Colon (tissue), 2 donors: ENCODE results near the gene UTS2.

Experiments
- FAIRE-seq: peaks from 2 replicates; lab custom pipeline; 2012; peaks lifted over from hg19 to GRCh38; lab: Jason Lieb, UNC
- donor health status: control.
- donor health status: control.

Gene UTS2

GRCh38 chr1:7852804-7853683, at the start of gene UTS2:
UTS2 (minus strand) TSS chr1:7853065; CDS start chr1:7853003, 62 bp downstream.
- no peak for FAIRE-seq

DNA sequence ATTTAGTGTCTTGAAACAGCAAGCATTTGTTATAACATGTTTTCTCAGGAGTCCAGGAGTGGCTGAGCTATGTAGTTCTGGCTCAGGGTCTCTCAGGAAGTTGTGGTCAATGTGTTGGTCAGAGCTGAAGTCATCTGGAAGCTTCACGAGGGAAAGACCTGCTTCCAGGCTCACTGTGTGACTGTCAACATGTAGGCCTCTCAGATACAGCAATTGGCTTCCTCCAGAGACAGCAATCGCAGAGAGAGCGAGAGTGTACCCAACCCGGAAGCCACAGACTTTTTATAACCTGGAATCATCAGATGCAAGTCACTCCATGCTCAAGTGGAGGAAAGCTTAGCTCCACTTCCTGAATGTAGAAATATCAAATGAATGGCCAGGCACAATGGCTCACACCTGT, 46.9 kb upstream of the UTS2 start:
- FAIRE-seq, result no peak

DNA sequence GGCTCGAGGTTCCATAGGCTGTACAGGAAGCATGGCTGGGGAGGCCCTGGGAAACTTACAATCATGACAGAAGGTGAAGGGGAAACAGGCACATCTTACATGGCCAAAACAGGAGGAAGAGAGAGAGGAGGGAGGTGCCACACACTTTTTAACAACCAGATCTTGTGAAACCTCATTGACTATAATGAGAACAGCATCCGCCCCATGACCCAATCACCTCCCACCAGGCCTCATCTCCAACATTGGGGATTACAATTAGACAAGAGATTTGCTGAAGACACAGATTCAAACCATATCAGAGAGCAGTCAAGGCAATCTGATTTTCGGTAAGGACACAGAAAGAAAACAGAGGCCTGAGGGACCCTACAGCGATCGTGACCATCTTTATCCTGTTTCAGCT, 46.1 kb upstream of the UTS2 start:
- no peak for FAIRE-seq

DNA sequence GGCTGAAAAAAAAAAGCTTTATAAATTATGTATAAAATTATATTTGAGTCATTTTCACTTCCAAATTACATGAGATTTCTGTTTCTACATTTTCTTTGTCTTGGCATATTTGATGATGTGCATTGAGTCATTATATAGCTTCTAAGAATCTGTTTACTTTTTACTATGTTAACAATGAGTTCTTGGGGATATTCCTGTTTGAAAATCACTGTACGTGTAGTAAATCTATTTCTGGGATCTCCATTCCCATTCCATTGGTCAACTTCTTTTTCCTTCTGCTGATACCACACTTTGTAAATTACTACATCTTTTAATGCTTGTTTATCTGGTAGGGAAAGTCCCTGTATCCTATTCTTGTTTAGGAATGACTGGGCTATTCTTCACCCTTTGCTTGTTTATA, 44.1 kb upstream of the UTS2 start:
- FAIRE-seq, result no peak

- no peak for FAIRE-seq
Measured at GRCh38 chr1:7893529-7894180, 40.8 kb upstream of the UTS2 start.

GRCh38 chr1:7891804-7892203, 38.9 kb upstream of the UTS2 start:
- no peak for FAIRE-seq

DNA sequence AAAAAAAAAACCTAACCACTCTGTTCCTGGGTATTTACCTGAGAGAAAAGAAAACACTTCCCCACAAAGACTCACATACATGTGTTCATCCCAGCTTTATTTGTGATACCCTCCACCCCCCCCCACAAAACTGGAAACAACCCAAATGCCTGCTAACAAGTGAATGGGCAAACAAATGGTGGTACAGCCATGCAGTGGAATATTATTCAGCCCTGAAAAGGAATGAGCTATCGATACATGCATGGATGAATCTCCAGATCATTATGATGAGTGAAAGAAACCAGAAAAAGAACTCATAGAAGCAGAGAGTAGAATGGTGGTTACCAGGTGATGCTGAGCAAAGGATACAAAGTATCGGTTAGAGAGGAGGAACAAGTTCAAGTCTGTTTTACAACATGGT, 38.0 kb upstream of the UTS2 start:
- FAIRE-seq, result no peak

DNA sequence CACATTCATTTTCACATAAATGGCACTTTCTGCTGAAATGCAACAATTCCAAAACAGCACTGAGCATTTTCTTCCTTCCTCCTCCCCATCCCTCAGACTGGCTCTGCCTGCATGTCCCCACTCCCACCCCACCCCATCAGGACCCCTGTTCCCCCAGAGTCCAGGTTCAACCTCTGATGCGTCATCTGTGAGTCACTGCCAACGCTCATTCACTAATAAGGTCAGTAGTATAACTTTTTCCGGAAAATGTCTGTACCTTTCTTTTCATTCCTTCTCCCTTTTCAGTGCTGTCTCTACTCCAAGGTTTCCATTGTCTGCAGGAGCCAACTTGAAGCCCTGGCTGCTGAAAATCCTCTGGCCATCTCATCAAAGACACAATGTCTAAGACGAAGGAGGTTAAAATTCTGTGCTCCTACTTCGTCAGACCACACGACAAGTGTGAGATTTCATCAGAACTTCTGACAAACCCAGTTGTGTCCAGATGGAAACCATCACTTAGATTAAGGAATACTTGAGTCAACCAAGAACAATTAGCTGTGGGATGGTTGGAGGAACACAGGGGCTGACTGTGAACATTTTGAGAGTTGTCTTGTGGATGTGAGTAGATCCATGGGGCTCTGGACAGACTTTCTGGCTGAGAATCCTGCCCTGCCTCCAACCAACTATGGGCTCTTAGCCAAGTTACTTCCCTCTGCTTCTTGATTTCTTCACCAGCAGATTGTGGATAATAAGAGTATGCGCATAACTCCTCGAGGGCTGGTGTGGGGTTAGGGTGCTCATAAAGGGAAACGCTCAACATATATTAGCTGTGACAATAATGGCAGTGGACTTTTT, 35.6 kb upstream of the UTS2 start:
- no peak for FAIRE-seq

- no peak for FAIRE-seq
Measured at GRCh38 chr1:7886405-7886745, 33.5 kb upstream of the UTS2 start.

DNA sequence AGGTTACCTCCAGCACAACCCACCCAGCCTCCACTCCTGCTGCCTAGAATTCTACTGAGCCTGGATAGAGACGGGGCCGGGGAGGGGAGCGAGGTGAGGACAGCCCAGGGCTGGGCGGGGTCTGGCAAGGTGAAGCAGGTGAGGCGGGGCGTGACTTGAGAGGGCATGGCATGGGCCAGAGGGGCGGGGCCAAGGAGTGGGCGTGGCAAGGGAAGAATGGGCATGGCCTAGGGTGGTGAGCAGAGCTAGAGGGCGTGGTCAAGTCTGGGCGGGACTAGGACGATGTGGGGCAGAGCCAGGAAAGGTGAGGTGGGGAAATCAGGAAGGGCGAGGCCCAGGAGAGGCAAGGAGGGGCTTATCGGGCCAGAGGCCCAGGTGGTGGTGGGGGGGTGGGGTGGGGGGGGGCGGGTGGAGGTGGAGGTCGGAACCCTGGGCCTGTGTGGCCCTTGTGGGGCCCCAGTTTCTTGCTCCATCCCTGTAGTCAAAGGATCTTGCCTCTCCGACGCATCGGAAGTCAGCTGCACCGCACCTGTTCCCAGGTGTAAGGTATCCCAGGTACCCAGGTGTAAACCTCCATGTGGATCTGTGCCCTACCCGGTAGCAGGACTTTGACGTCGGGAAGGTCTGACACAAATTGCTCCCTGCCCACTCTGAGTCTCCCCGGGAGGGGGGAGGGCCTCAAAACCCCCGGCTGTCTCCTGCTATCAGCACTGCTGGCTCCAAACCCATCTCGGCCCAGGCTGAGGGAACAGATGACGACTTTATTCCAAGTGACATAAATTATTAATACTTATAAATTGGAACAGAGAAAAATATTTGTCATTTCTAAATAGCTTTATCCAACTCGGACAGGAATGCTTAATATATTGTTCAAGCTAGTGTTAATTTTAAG, 32.9 kb upstream of the UTS2 start:
- no peak for FAIRE-seq

- FAIRE-seq, result no peak
Measured at GRCh38 chr1:7884757-7885156, 31.9 kb upstream of the UTS2 start.

DNA sequence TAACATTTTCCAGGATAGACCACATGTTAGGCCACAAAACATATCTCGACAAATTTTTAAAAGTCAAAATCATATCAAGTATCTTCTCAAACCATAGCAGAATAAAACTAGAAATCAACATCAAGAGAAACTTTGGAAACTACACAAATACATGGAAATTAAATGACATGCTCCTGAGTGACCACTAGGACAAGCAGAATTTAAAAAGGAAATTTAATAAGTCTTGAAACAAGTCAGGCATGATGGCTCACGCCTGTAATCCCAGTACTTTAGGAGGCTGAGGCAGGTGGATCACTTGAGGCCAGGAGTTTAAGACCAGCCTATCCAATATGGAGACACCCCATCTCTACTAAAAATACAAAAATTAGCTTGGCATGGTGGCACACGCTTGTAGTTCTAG, 26.4 kb upstream of the UTS2 start:
- FAIRE-seq, result no peak

DNA sequence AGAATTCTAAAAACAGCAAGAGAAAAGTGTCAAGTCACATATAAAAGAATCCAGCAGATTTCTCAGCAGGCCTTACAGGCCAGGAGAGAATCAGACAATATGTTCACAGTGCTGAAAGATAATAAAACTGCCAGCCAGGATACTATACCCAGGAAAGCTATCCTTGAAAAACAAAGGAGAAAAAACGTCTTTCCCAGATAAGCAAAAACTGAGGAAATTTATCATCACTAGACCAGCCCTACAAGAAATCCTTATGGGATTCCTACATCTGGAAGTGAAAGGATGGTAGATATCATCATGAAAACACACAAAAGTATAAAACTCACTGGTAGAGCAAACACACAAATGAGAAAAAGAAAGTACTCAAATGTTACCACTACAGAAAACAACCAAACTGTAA, 25.2 kb upstream of the UTS2 start:
- FAIRE-seq, result no peak

GRCh38 chr1:7873801-7874795, 21.2 kb upstream of the UTS2 start:
- FAIRE-seq, result no peak

DNA sequence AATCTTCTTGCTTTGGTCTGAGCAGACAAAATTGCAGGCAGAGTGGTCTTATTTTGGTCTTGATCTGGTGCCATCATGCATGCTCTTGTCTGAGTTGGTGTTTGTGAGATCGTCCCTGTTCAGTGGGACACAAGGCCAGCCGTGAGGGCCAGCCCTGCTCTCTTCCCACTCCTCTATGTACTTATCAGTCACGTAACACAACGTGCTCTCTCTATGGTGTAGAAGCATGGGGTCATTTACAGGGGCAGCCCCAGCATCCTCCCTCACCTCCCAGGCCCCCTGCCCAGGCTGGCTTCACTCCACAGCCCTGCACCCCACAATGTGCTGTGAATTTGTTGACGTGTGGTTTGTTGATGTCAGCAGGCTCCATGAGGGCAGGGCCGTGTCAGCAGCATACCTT, 18.3 kb upstream of the UTS2 start:
- FAIRE-seq, result no peak

DNA sequence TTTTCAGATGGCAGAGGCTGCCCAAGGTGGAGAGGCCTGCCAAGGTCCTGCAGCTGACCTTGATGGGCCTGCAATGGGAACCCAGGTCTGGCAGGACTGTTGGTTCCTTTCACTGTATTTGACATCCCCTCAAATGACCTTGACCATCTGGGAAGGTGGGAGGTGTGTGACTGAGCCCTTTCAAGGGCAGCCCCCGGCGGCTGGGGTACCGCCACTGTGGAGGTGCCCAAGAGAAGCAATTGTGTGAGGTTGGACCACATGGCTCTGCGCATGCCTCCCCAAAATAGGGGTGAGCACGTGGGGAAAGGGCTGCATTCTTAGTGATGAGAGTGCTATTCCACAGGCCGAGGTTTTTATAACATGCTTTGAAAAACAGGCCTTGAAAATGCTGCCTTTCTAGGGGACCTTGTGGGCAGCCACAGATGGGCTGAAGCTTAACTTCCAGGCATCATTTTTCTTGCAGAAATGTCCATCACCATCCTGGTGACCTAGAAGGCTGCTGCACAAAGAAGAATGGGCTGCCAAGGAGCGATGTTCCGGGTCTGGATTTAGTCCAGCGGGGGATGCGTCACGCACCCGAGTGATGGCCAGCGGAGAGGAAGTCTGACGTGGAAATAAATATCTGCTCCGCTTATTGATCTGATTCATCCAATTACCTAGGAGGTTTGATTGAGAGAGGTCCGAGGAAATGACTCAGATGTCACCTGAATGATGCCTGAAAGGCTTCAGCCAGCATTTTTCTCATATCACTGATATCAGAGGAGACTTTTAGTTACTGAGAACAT, 16.5 kb upstream of the UTS2 start:
- no peak for FAIRE-seq

- no peak for FAIRE-seq
Measured at GRCh38 chr1:7868070-7868780, 15.4 kb upstream of the UTS2 start.

GRCh38 chr1:7865978-7866377, 13.1 kb upstream of the UTS2 start:
- FAIRE-seq, result no peak

GRCh38 chr1:7863756-7864328, 11.0 kb upstream of the UTS2 start:
- no peak for FAIRE-seq
